Measurements from ENCODE around the gene GPR176.

DNA sequence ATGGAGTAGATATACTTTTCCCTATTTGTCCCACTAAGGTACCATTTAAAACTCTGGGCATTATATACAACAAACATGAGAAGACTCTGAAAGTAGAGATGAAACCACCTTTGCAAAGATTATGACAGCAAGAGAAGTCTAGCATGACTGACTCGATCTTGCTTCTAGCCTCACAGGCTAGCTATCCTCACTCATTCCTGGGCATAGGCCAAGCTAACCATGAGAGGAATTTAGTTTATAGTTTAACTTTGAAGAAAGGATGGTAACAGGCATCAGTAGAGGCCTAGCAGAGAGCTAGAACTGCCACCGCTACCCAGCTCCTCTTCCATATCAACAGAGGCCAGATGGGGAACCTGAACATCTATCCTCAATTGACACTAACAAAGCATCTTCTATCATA, 74.0 kb downstream of the GPR176 start:
- TF ChIP-seq SP1 (IDR thresholded peaks at IDR 0.05) (no peak), BHLHE40 (IDR thresholded peaks at IDR 0.05; ENCODE audit: borderline replicate concordance) (no peak), ELF4 (IDR thresholded peaks at IDR 0.05) (no peak), FOXM1 (IDR thresholded peaks at IDR 0.05; ENCODE audit: borderline replicate concordance) (no peak), FOXA1 (IDR thresholded peaks at IDR 0.05) (no peak), ARNT (IDR thresholded peaks at IDR 0.05) (no peak), HDGF (IDR thresholded peaks at IDR 0.05; ENCODE audit: borderline replicate concordance) (no peak)

All from HEK293T (cell line).